Trophoblast cell (in vitro differentiated cells and primary cell): ENCODE measurements around the gene HACD1.

Experiments used
- DNase-seq, 2 donors: peaks; one replicate each; pipeline ENCODE4 v3.0.0-alpha.2; 2016
- H2AFZ ChIP-seq: 2 replicates; pipeline ENCODE4 v1.6.1; 2013; ENCODE audit warnings: low read length, moderate library complexity, mild to moderate bottlenecking; ENCODE audit not compliant: insufficient read depth, poor library complexity
- H2AK5ac ChIP-seq: 2 replicates; pipeline ENCODE4 v1.6.1; 2013; ENCODE audit warnings: mild to moderate bottlenecking, low read length
- H2BK120ac ChIP-seq: 2 replicates; pipeline ENCODE4 v1.6.1; 2013; ENCODE audit warnings: low read length, mild to moderate bottlenecking, moderate library complexity; ENCODE audit not compliant: insufficient read depth, poor library complexity
- H2BK12ac ChIP-seq: 2 replicates; pipeline ENCODE4 v1.6.1; 2013; ENCODE audit warnings: mild to moderate bottlenecking, low read length, moderate library complexity
- H2BK5ac ChIP-seq: 2 replicates; pipeline ENCODE4 v1.6.1; 2013; ENCODE audit warnings: low read length, low read depth, moderate library complexity, mild to moderate bottlenecking; ENCODE audit not compliant: poor library complexity
- H3K14ac ChIP-seq: 2 replicates; pipeline ENCODE4 v1.6.1; 2013; ENCODE audit warnings: mild to moderate bottlenecking, low read length
- H3K18ac ChIP-seq: 2 replicates; pipeline ENCODE4 v1.6.1; 2013; ENCODE audit warnings: mild to moderate bottlenecking, low read length
- H3K23ac ChIP-seq: 2 replicates; pipeline ENCODE4 v1.6.1; 2013; ENCODE audit warnings: low read length
- H3K27ac ChIP-seq: 2 replicates; pipeline ENCODE4 v1.5.1; 2013; ENCODE audit warnings: low read depth, mild to moderate bottlenecking, inconsistent platforms, low read length, moderate library complexity
- H3K27me3 ChIP-seq: 2 replicates; pipeline ENCODE4 v1.6.1; 2013; ENCODE audit warnings: inconsistent platforms, mild to moderate bottlenecking, low read length, moderate library complexity; ENCODE audit not compliant: insufficient read depth
- H3K36me3 ChIP-seq, 2 experiments: 1 replicate in 1 of 2; 2 replicates in 1 of 2; pipeline ENCODE4 v1.6.1; 2013; ENCODE audit warnings: low read length in 2 of 2, mild to moderate bottlenecking in 2 of 2, moderate library complexity in 1 of 2; ENCODE audit not compliant: insufficient read depth in 2 of 2, control insufficient read depth in 1 of 2
- H3K4ac ChIP-seq: 2 replicates; pipeline ENCODE4 v1.6.1; 2013; ENCODE audit warnings: low read depth, mild to moderate bottlenecking, low read length, moderate library complexity
- H3K4me1 ChIP-seq, 2 experiments: 1 replicate in 1 of 2; 2 replicates in 1 of 2; pipeline ENCODE4 v1.6.1; 2013; ENCODE audit warnings: low read length in 2 of 2, mild to moderate bottlenecking in 2 of 2, moderate library complexity in 1 of 2; ENCODE audit not compliant: insufficient read depth in 2 of 2, control insufficient read depth in 1 of 2
- H3K4me2 ChIP-seq: 2 replicates; pipeline ENCODE4 v1.6.1; 2013; ENCODE audit warnings: inconsistent platforms, mild to moderate bottlenecking, low read length, moderate library complexity
- H3K4me3 ChIP-seq: 2 replicates; pipeline ENCODE4 v1.5.1; 2013; ENCODE audit warnings: mild to moderate bottlenecking, low read depth, low read length, inconsistent platforms
- H3K79me1 ChIP-seq: one replicate; pipeline ENCODE4 v1.6.1; 2013; ENCODE audit warnings: low read length
- H3K79me2 ChIP-seq: 2 replicates; pipeline ENCODE4 v1.6.1; 2013; ENCODE audit warnings: low read length, mild to moderate bottlenecking; ENCODE audit not compliant: control insufficient read depth, insufficient read depth, poor library complexity
- H3K9ac ChIP-seq: 2 replicates; pipeline ENCODE4 v1.6.1; 2013; ENCODE audit warnings: mild to moderate bottlenecking, low read length
- H3K9me3 ChIP-seq: 2 replicates; pipeline ENCODE4 v1.6.1; 2013; ENCODE audit warnings: low read depth, mild to moderate bottlenecking, control low read depth, inconsistent platforms, low read length; ENCODE audit not compliant: insufficient read depth
- H4K12ac ChIP-seq: 2 replicates; pipeline ENCODE4 v1.6.1; 2013; ENCODE audit warnings: low read depth, mild to moderate bottlenecking, low read length, moderate library complexity
- H4K8ac ChIP-seq: 2 replicates; pipeline ENCODE4 v1.6.1; 2013; ENCODE audit warnings: low read depth, mild to moderate bottlenecking, low read length, moderate library complexity
- H4K91ac ChIP-seq: one replicate; pipeline ENCODE4 v1.6.1; 2013; ENCODE audit warnings: low read depth, mild to moderate bottlenecking, low read length, moderate library complexity
- WGBS: extraction: QIAGEN DNeasy Blood & Tissue Kit; methylation state at CpG from one replicate; pipeline ENCODE4 v1.1.7; 2013; ENCODE audit warnings: missing lambda C conversion rate; ENCODE audit not compliant: insufficient read length, insufficient coverage; ENCODE audit errors: extremely low coverage; 5-methylcytosine and 5-hydroxymethylcytosine counted together

Gene HACD1

DNA sequence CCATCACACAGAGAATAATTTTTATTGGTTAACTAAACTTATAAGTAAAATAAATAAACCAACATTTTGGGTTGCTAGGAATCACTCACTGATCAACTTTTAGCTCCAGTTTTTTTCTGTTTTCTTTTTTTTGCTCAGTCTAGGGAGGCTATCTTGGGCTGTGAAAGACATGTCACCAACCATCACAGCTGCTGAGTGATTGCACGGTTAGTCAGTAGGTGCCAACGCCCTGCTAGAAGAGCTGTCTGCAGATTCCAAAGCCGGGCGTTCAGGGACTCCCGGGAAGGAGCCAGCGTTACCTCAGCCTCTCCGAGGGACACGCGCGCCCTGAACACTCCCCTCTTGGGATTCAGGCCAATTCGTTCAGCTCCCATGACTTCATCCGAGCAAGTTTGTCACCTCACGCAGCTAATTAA lies 26.2 kb upstream of the HACD1 start:
- DNase-seq = peak; percentile 92
- no CpG with 5 or more reads among the region's 13 CpGs for WGBS
- Histone ChIP-seq H3K4ac (peak overlapping the region; percentile 16), H3K27ac (peak overlapping the region; percentile 81), H2AFZ (peak overlapping the region; percentile 59), H4K91ac (peak overlapping the region; percentile 96), H3K9me3 (no peaks in the 10 kb centered on the region), H3K9ac (peak overlapping the region; percentile 92), H2BK120ac (peak overlapping the region; percentile 94), H3K79me2 (peaks cover 9% of the 10 kb centered on the region), H3K79me1 (peaks cover 12% of the 10 kb centered on the region), H2AK5ac (peak overlapping the region; percentile 30), H3K4me2 (peak overlapping the region; percentile 96), H4K12ac (peak overlapping the region; percentile 77), H3K4me3 (peak overlapping the region; percentile 93), H2BK5ac (peak overlapping the region; percentile 97), H3K18ac (peak overlapping the region; percentile 91), H3K27me3 (no peaks in the 10 kb centered on the region), H2BK12ac (no peak overlapping the region), H4K8ac (peak overlapping the region; percentile 92), H3K23ac (no peak overlapping the region), H3K4me1 (peaks cover 0 to under 1% of the 10 kb centered on the region in 2 experiments), H3K36me3 (no peaks in the 10 kb centered on the region), H3K14ac (peak overlapping the region; percentile 33)

DNA sequence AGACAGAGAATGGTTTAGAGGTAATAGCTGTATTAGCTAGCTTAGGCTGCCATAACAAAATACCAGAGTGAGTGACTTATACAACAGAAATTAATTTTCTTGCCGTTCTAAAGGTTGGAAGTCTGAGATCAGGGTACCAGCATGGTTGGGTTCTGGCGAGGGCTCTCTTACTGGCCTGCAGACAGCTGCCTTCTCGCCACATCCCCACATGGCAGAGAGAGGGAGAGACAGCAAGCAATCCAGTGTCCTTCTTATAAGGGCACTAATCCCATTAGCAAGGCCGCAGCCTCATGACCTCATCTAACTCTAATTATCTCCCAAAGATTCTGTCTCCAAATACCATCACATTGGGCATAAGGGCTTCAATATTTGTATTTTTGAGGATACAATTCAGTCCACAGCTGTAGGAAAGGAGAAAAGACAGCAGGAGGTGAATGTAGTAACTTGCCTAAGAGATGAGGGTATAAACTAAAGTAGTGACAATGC lies 23.2 kb upstream of the HACD1 start:
- no CpG with 5 or more reads among the region's 4 CpGs for WGBS
- peak; percentile 98 for DNase-seq

DNA sequence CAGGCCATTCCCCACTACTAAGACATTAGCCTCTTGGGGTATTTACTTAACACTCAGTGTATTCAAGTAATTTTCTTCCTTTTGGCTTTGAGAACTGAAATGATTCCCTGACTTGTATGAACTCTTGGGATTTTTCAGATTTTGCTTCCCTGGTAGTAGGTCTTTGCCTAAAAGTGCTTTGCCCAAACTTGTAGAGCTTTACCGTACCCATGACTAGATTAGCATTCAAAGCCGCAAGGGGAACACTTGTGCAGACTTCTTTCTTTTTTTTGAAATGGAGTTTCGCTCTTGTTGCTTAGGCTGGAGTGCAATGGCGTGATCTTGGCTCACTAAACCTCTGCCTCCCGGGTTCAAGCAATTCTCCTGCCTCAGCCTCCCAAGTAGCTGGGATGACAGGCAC lies 20.7 kb upstream of the HACD1 start:
- H3K79me2 ChIP-seq = no peaks in the 10 kb centered on the region
- WGBS = no CpG with 5 or more reads among the region's 5 CpGs
- H3K79me1 ChIP-seq = no peaks in the 10 kb centered on the region
- no peak overlapping the region for H4K91ac ChIP-seq
- H3K27ac ChIP-seq = no peak overlapping the region
- H3K4ac ChIP-seq = no peak overlapping the region
- no peak overlapping the region for H3K23ac ChIP-seq
- H4K8ac ChIP-seq = no peak overlapping the region
- no peak overlapping the region for H2BK12ac ChIP-seq
- no peaks in the 10 kb centered on the region for H3K27me3 ChIP-seq
- no peaks in the 10 kb centered on the region for H3K9me3 ChIP-seq
- no peak overlapping the region for H2BK5ac ChIP-seq
- H4K12ac ChIP-seq = no peak overlapping the region
- no peaks in the 10 kb centered on the region for H3K4me1 ChIP-seq
- H3K4me2 ChIP-seq = no peak overlapping the region
- H3K14ac ChIP-seq = no peak overlapping the region
- no peak overlapping the region for H2BK120ac ChIP-seq
- no peak overlapping the region for H3K4me3 ChIP-seq
- no peak overlapping the region for H2AK5ac ChIP-seq
- no peaks in the 10 kb centered on the region for H3K36me3 ChIP-seq
- no peak overlapping the region for H3K18ac ChIP-seq
- no peak overlapping the region for H3K9ac ChIP-seq
- H2AFZ ChIP-seq = no peak overlapping the region
- DNase-seq = no peak

More for the DNA sequence above, 23.2 kb upstream of the HACD1 start:
- Histone ChIP-seq H2BK5ac (no peak overlapping the region), H4K8ac (no peak overlapping the region), H3K23ac (no peak overlapping the region), H3K36me3 (no peaks in the 10 kb centered on the region), H2BK120ac (no peak overlapping the region), H2AFZ (no peak overlapping the region), H3K18ac (no peak overlapping the region), H3K9me3 (no peaks in the 10 kb centered on the region), H3K4ac (no peak overlapping the region), H4K12ac (no peak overlapping the region), H3K79me1 (peaks cover 10% of the 10 kb centered on the region), H3K27ac (no peak overlapping the region), H3K14ac (no peak overlapping the region), H4K91ac (no peak overlapping the region), H3K4me1 (no peaks in the 10 kb centered on the region), H3K4me3 (no peak overlapping the region), H3K79me2 (peaks cover 9% of the 10 kb centered on the region), H3K4me2 (no peak overlapping the region), H3K27me3 (no peaks in the 10 kb centered on the region), H3K9ac (no peak overlapping the region), H2AK5ac (no peak overlapping the region), H2BK12ac (no peak overlapping the region)

DNA sequence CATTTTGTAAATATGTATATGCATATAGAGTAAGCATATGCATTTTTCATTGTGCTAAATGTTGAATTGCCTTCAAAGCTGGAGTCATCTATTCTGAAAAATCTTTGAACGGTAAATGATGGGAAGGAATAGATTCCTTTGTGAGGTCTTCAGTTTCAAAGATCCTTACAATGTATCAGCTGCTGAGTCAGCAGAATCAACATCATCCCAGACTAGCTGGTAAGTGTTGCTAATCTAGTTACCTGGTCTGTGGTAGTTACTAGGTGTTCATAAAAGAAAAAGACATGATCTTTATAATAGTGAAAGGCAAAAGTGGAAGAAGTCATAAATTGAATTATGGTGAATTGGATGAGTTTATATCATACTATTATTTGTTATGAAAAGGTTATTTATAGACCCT lies 16.2 kb upstream of the HACD1 start:
- Histone ChIP-seq H3K9me3 (no peaks in the 10 kb centered on the region), H3K9ac (no peak overlapping the region), H3K27ac (no peak overlapping the region), H3K79me1 (no peaks in the 10 kb centered on the region), H3K23ac (no peak overlapping the region), H3K4me2 (no peak overlapping the region), H4K8ac (no peak overlapping the region), H3K14ac (no peak overlapping the region), H2BK5ac (no peak overlapping the region), H3K79me2 (no peaks in the 10 kb centered on the region), H3K36me3 (no peaks in the 10 kb centered on the region), H3K4ac (no peak overlapping the region), H2BK120ac (no peak overlapping the region), H3K4me1 (no peaks in the 10 kb centered on the region), H4K91ac (no peak overlapping the region), H3K4me3 (no peak overlapping the region), H2BK12ac (no peak overlapping the region), H3K27me3 (no peaks in the 10 kb centered on the region), H4K12ac (no peak overlapping the region), H3K18ac (no peak overlapping the region), H2AFZ (no peak overlapping the region), H2AK5ac (no peak overlapping the region)
- no peak for DNase-seq
- no CpG with 5 or more reads among the region's 1 CpG for WGBS
